Measurements from ENCODE around the gene SPACDR. TPM values are rescaled to one million over a fixed set of nuclear protein-coding genes. Genes with fewer than 3 reads are reported as not detected.
"Not testable (repeated sequence)": the region's sequence is repeated elsewhere in the genome, so short reads cannot be mapped to it uniquely, and the experiment has no call there.

Gene SPACDR
- total RNA-seq = 1.2 TPM
- polyA plus RNA-seq (ENCODE audit: insufficient read depth in 1 of 8, insufficient read length in 8 of 8, low replicate concordance in 1 of 8) = 1 to 10 TPM in 7 of 8 donors, under 1 TPM in 1; 0.98 to 3.4 (median 1.6) TPM
- long read RNA-seq, donor 1, partial matches to known transcripts = 0 of 2 reads
- long read RNA-seq, donor 1, other reads (novel, unspliced or antisense) = 0 of 2 reads
- long read RNA-seq, donor 2 = 0 reads
- long read RNA-seq, donor 3, partial matches to known transcripts = 0 of 2 reads
- long read RNA-seq, donor 3, other reads (novel, unspliced or antisense) = 0 of 2 reads
- long read RNA-seq, donor 4, partial matches to known transcripts = 0 of 1 reads
- long read RNA-seq, donor 4, other reads (novel, unspliced or antisense) = 0 of 1 reads
- long read RNA-seq, donor 5 = 0 reads
- long read RNA-seq, donor 6 = 0 reads
- long read RNA-seq, donor 7, partial matches to known transcripts = 0 of 1 reads
- long read RNA-seq, donor 7, other reads (novel, unspliced or antisense) = 0 of 1 reads
- long read RNA-seq, donor 8 = 0 reads
- long read RNA-seq, donor 9, partial matches to known transcripts = 0 of 1 reads
- long read RNA-seq, donor 9, other reads (novel, unspliced or antisense) = 0 of 1 reads
- long read RNA-seq, donor 10 = 0 reads
- long read RNA-seq, donor 11 = 0 reads

GRCh38 chr7:100464210-100464660, at the start of gene SPACDR:
TSS of gene SPACDR (minus strand) at chr7:100464260. CDS start at chr7:100464025, 235 bp downstream.
- Histone ChIP-seq H3K9me3 (replicated peaks; ENCODE audit: control insufficient read depth, low read depth, low read length) (no peaks in the 10 kb centered on the region), H3K27me3 (ENCODE audit: control insufficient read depth, insufficient read depth, low read length) (no peaks in the 10 kb centered on the region), H3K4me1 (ENCODE audit: control insufficient read depth, insufficient read depth, low read length) (peaks cover 53% of the 10 kb centered on the region), H3K4me3 (ENCODE audit: low read length) (no peak within 1 kb of the TSS), H3K36me3 (ENCODE audit: control insufficient read depth, insufficient read depth, low read length) (peaks cover 37% of the 10 kb centered on the region), H3K27ac (ENCODE audit: low read length) (peak within 1 kb of the TSS; percentile 62)
- 82% methylated on average over 2 of the region's 7 CpGs for WGBS (ENCODE audit: insufficient coverage)
- no peak for DNase-seq

GRCh38 chr7:100513212-100513810, 49.3 kb upstream of the SPACDR start:
- Histone ChIP-seq H3K4me1 (ENCODE audit: control insufficient read depth, insufficient read depth, low read length) (peaks cover 23% of the 10 kb centered on the region), H3K36me3 (ENCODE audit: control insufficient read depth, insufficient read depth, low read length) (no peaks in the 10 kb centered on the region), H3K27ac (ENCODE audit: low read length) (no peak overlapping the region), H3K27me3 (ENCODE audit: control insufficient read depth, insufficient read depth, low read length) (no peaks in the 10 kb centered on the region), H3K4me3 (ENCODE audit: low read length) (no peak overlapping the region), H3K9me3 (replicated peaks; ENCODE audit: control insufficient read depth, low read depth, low read length) (no peaks in the 10 kb centered on the region)
- WGBS (ENCODE audit: insufficient coverage) = 86% methylated on average over 6 of the region's 9 CpGs
- DNase-seq = no peak

GRCh38 chr7:100510437-100511239, 46.6 kb upstream of the SPACDR start:
- Histone ChIP-seq H3K27ac (ENCODE audit: low read length) (no peak overlapping the region), H3K36me3 (ENCODE audit: control insufficient read depth, insufficient read depth, low read length) (no peaks in the 10 kb centered on the region), H3K4me1 (ENCODE audit: control insufficient read depth, insufficient read depth, low read length) (peaks cover 13% of the 10 kb centered on the region), H3K27me3 (ENCODE audit: control insufficient read depth, insufficient read depth, low read length) (no peaks in the 10 kb centered on the region), H3K4me3 (ENCODE audit: low read length) (no peak overlapping the region), H3K9me3 (replicated peaks; ENCODE audit: control insufficient read depth, low read depth, low read length) (no peaks in the 10 kb centered on the region)
- 87% methylated on average over 6 of the region's 9 CpGs for WGBS (ENCODE audit: insufficient coverage)
- DNase-seq = no peak

- no peak overlapping the region for H3K4me3 ChIP-seq (ENCODE audit: low read length)
- H3K4me1 ChIP-seq (ENCODE audit: control insufficient read depth, insufficient read depth, low read length) = peaks cover 4% of the 10 kb centered on the region
- H3K9me3 ChIP-seq (replicated peaks; ENCODE audit: control insufficient read depth, low read depth, low read length) = no peaks in the 10 kb centered on the region
- no peaks in the 10 kb centered on the region for H3K27me3 ChIP-seq (ENCODE audit: control insufficient read depth, insufficient read depth, low read length)
- peak; percentile 66 for DNase-seq
- WGBS (ENCODE audit: insufficient coverage) = 7% methylated on average over 9 of the region's 15 CpGs
- no peak overlapping the region for H3K27ac ChIP-seq (ENCODE audit: low read length)
- H3K36me3 ChIP-seq (ENCODE audit: control insufficient read depth, insufficient read depth, low read length) = no peaks in the 10 kb centered on the region
These were observed 45.2 kb upstream of the SPACDR start for GRCh38 chr7:100509231-100509630.

GRCh38 chr7:100506356-100506923, 42.4 kb upstream of the SPACDR start:
- Histone ChIP-seq H3K27me3 (ENCODE audit: control insufficient read depth, insufficient read depth, low read length) (no peaks in the 10 kb centered on the region), H3K27ac (ENCODE audit: low read length) (no peak overlapping the region), H3K4me1 (ENCODE audit: control insufficient read depth, insufficient read depth, low read length) (peaks cover 4% of the 10 kb centered on the region), H3K4me3 (ENCODE audit: low read length) (no peak overlapping the region), H3K36me3 (ENCODE audit: control insufficient read depth, insufficient read depth, low read length) (no peaks in the 10 kb centered on the region), H3K9me3 (replicated peaks; ENCODE audit: control insufficient read depth, low read depth, low read length) (no peaks in the 10 kb centered on the region)
- WGBS (ENCODE audit: insufficient coverage) = 65% methylated on average over 7 of the region's 8 CpGs
- DNase-seq = no peak

- no peaks in the 10 kb centered on the region for H3K36me3 ChIP-seq (ENCODE audit: control insufficient read depth, insufficient read depth, low read length)
- H3K9me3 ChIP-seq (replicated peaks; ENCODE audit: control insufficient read depth, low read depth, low read length) = no peaks in the 10 kb centered on the region
- peaks cover 4% of the 10 kb centered on the region for H3K4me1 ChIP-seq (ENCODE audit: control insufficient read depth, insufficient read depth, low read length)
- no peak overlapping the region for H3K27ac ChIP-seq (ENCODE audit: low read length)
- H3K4me3 ChIP-seq (ENCODE audit: low read length) = no peak overlapping the region
- WGBS (ENCODE audit: insufficient coverage) = 86% methylated on average over 4 of the region's 9 CpGs
- H3K27me3 ChIP-seq (ENCODE audit: control insufficient read depth, insufficient read depth, low read length) = no peaks in the 10 kb centered on the region
- no peak for DNase-seq
These were observed 41.0 kb upstream of the SPACDR start for GRCh38 chr7:100504887-100505611.

- 100% methylated on average over 1 of the region's 3 CpGs for WGBS (ENCODE audit: insufficient coverage)
- H3K27me3 ChIP-seq (ENCODE audit: control insufficient read depth, insufficient read depth, low read length); H3K27ac ChIP-seq (ENCODE audit: low read length); H3K4me1 ChIP-seq (ENCODE audit: control insufficient read depth, insufficient read depth, low read length); H3K9me3 ChIP-seq (replicated peaks; ENCODE audit: control insufficient read depth, low read depth, low read length); H3K4me3 ChIP-seq (ENCODE audit: low read length); H3K36me3 ChIP-seq (ENCODE audit: control insufficient read depth, insufficient read depth, low read length); DNase-seq: not testable (repeated sequence)
These were observed 40.0 kb upstream of the SPACDR start for GRCh38 chr7:100504031-100504430.

- WGBS (ENCODE audit: insufficient coverage) = 80% methylated on average over 1 of the region's 2 CpGs
- not testable (repeated sequence) for DNase-seq; H3K9me3 ChIP-seq (replicated peaks; ENCODE audit: control insufficient read depth, low read depth, low read length); H3K27ac ChIP-seq (ENCODE audit: low read length); H3K4me3 ChIP-seq (ENCODE audit: low read length); H3K4me1 ChIP-seq (ENCODE audit: control insufficient read depth, insufficient read depth, low read length); H3K36me3 ChIP-seq (ENCODE audit: control insufficient read depth, insufficient read depth, low read length); H3K27me3 ChIP-seq (ENCODE audit: control insufficient read depth, insufficient read depth, low read length)
These were observed 36.7 kb upstream of the SPACDR start for GRCh38 chr7:100500743-100501142.

GRCh38 chr7:100496509-100496908, 32.4 kb upstream of the SPACDR start:
- Histone ChIP-seq H3K9me3 (replicated peaks; ENCODE audit: control insufficient read depth, low read depth, low read length) (no peaks in the 10 kb centered on the region), H3K4me3 (ENCODE audit: low read length) (no peak overlapping the region), H3K36me3 (ENCODE audit: control insufficient read depth, insufficient read depth, low read length) (no peaks in the 10 kb centered on the region), H3K4me1 (ENCODE audit: control insufficient read depth, insufficient read depth, low read length) (peaks cover 8% of the 10 kb centered on the region), H3K27me3 (ENCODE audit: control insufficient read depth, insufficient read depth, low read length) (peaks cover 2% of the 10 kb centered on the region), H3K27ac (ENCODE audit: low read length) (no peak overlapping the region)
- 100% methylated on average over 1 of the region's 6 CpGs for WGBS (ENCODE audit: insufficient coverage)
- no peak for DNase-seq

All from muscle of leg (tissue), 16 donors.